PC-9 (cell line): Measurements from ENCODE around the gene CCDC150.

Experiments
- EZH2 ChIP-seq: fragments of 200-600 bp; sonication (generic); IDR thresholded peaks from 2 replicates; pipeline ENCODE4 v1.8.0; 2017; ENCODE audit warnings: antibody characterized with exemption, low read depth
- TF ChIP-seq, protein P1 (sequence below): fragments of 200-600 bp; sonication (generic); conservative IDR thresholded peaks from 2 replicates; pipeline ENCODE4 v1.6.1; 2017; ENCODE audit warnings: mixed run types, antibody characterized with exemption, mild to moderate bottlenecking, moderate library complexity

DNA sequence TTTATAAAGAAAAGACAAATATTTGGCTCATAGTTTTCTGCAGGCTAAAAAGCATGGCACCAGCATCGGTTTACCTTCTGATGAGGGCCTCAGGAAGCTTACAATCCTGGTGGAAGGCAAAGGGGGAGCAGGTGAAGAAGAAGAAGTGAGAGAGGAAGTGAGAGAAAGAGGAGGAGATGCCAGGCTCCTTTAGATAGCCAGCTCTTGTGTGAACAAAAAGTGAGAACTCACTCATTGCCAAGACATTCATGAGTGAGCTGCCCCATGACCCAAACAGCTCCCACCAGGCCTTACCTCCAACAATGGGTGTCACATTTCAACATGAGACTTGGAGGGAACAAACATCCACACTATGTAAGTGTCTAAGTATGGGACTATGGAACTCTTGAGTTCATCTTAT, 14.3 kb downstream of the CCDC150 start:
- TF ChIP-seq, protein P1, sequence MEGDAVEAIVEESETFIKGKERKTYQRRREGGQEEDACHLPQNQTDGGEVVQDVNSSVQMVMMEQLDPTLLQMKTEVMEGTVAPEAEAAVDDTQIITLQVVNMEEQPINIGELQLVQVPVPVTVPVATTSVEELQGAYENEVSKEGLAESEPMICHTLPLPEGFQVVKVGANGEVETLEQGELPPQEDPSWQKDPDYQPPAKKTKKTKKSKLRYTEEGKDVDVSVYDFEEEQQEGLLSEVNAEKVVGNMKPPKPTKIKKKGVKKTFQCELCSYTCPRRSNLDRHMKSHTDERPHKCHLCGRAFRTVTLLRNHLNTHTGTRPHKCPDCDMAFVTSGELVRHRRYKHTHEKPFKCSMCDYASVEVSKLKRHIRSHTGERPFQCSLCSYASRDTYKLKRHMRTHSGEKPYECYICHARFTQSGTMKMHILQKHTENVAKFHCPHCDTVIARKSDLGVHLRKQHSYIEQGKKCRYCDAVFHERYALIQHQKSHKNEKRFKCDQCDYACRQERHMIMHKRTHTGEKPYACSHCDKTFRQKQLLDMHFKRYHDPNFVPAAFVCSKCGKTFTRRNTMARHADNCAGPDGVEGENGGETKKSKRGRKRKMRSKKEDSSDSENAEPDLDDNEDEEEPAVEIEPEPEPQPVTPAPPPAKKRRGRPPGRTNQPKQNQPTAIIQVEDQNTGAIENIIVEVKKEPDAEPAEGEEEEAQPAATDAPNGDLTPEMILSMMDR, result no peak
- no peak for TF ChIP-seq EZH2
